Endothelial cell of umbilical vein (primary cell): ENCODE measurements around the gene MAPK13. TPM values are rescaled to one million over a fixed set of nuclear protein-coding genes. Genes with fewer than 3 reads are reported as not detected.

Experiments
- BruUV-seq: library from RNA; stranded (reverse); fragments of 400-500 nt; replicated peaks from 2 replicates; lab custom pipeline; 2021; lab: Mats Ljungman, UMichigan
- CTCF ChIA-PET: fragments of 300-600, 350-600 bp; sonication (Branson Sonifier 250); formaldehyde crosslinking; loops from one replicate; lab custom pipeline; 2021; ENCODE audit warnings: antibody characterized with exemption, inconsistent platforms; lab: Charles Lee
- POLR2A ChIA-PET: fragments of 300-600, 350-600 bp; sonication (Branson Sonifier 250); formaldehyde crosslinking; loops from one replicate; lab custom pipeline; 2021; ENCODE audit warnings: antibody characterized with exemption, inconsistent platforms; lab: Charles Lee
- DNase-seq: peaks from one replicate; pipeline ENCODE4 v3.0.0-alpha.2; 2011; ENCODE audit warnings: low read depth, low spot score
- FAIRE-seq: peaks from 2 replicates; lab custom pipeline; 2011; peaks lifted over from hg19 to GRCh38; lab: Jason Lieb, UNC
- H2AFZ ChIP-seq: 2 replicates; pipeline ENCODE4 v1.6.0; 2012; ENCODE audit warnings: low read depth, low read length, control low read depth, inconsistent platforms
- H3K27ac ChIP-seq: 2 replicates; pipeline ENCODE4 v1.5.1; 2011; ENCODE audit warnings: low read depth, mild to moderate bottlenecking, control low read depth, low read length, moderate library complexity; ENCODE audit not compliant: insufficient read depth
- H3K27me3 ChIP-seq, 2 experiments: 2 replicates each; pipeline versions ENCODE4 v1.6.0 to v1.6.1; 2011; ENCODE audit warnings: low read length in 2 of 2, mixed read lengths in 1 of 2; ENCODE audit not compliant: control insufficient read depth in 2 of 2, insufficient read depth in 2 of 2
- H3K36me3 ChIP-seq, 2 experiments: 2 replicates in 1 of 2; 3 replicates in 1 of 2; pipeline ENCODE4 v1.5.1; 2011; ENCODE audit warnings: low read length in 2 of 2, mild to moderate bottlenecking in 1 of 2, moderate library complexity in 1 of 2; ENCODE audit not compliant: control insufficient read depth in 2 of 2, insufficient read depth in 2 of 2; ENCODE audit errors: extremely low read depth in 1 of 2
- H3K4me1 ChIP-seq: 3 replicates; pipeline ENCODE4 v1.5.1; 2011; ENCODE audit warnings: mild to moderate bottlenecking, low read length; ENCODE audit not compliant: control insufficient read depth, insufficient read depth; ENCODE audit errors: extremely low read depth
- H3K4me2 ChIP-seq: 2 replicates; pipeline ENCODE4 v1.6.1; 2011; ENCODE audit warnings: low read length, control low read depth, mixed read lengths; ENCODE audit not compliant: insufficient read depth
- H3K4me3 ChIP-seq, 3 experiments: fragments of 200-600 bp in 1 of 3; sonication (generic), shearing (Covaris generic) in 1 of 3; replicated peaks in 1 of 3; 2 replicates each; pipeline ENCODE4 v1.5.1; 2011 to 2016; ENCODE audit warnings: control low read depth in 3 of 3, low read length in 3 of 3, mild to moderate bottlenecking in 2 of 3, inconsistent platforms in 1 of 3, low read depth in 1 of 3, moderate library complexity in 1 of 3; ENCODE audit not compliant: insufficient read depth in 1 of 3
- H3K79me2 ChIP-seq: 2 replicates; pipeline ENCODE4 v1.6.0; 2012; ENCODE audit warnings: low read length, inconsistent platforms; ENCODE audit not compliant: control insufficient read depth, insufficient read depth
- H3K9ac ChIP-seq: replicated peaks from 2 replicates; pipeline ENCODE3; 2011; ENCODE audit warnings: low read length, control low read depth; ENCODE audit not compliant: insufficient read depth; ENCODE audit errors: extremely low read depth
- H3K9me1 ChIP-seq: replicated peaks from 3 replicates; pipeline ENCODE4 v1.6.0; 2011; ENCODE audit warnings: mild to moderate bottlenecking, low read length; ENCODE audit not compliant: control insufficient read depth, insufficient read depth; ENCODE audit errors: extremely low read depth
- H3K9me3 ChIP-seq: replicated peaks from 2 replicates; pipeline ENCODE4 v1.5.1; 2012; ENCODE audit warnings: low read length, inconsistent platforms; ENCODE audit not compliant: control insufficient read depth, insufficient read depth
- H4K20me1 ChIP-seq: replicated peaks from 2 replicates; pipeline ENCODE3; 2011; ENCODE audit warnings: mild to moderate bottlenecking, low read length; ENCODE audit not compliant: control insufficient read depth, insufficient read depth; ENCODE audit errors: extremely low read depth
- CTCF ChIP-seq, 2 donors: IDR thresholded peaks; 1 replicate in 1 of 2; 2 replicates in 1 of 2; pipeline ENCODE4 v1.5.1; 2011; ENCODE audit warnings: low read length in 2 of 2, mild to moderate bottlenecking in 2 of 2, moderate library complexity in 2 of 2, control low read depth in 1 of 2, inconsistent platforms in 1 of 2, low read depth in 1 of 2; ENCODE audit not compliant: insufficient read depth in 1 of 2; ENCODE audit errors: extremely low read depth in 1 of 2
- EZH2 ChIP-seq: IDR thresholded peaks from 2 replicates; pipeline ENCODE4 v1.6.1; 2012; ENCODE audit warnings: borderline replicate concordance, low read depth, mild to moderate bottlenecking, moderate library complexity, low read length, inconsistent platforms; ENCODE audit not compliant: severe bottlenecking
- FOS ChIP-seq: IDR thresholded peaks from 2 replicates; pipeline ENCODE4 v1.6.1; 2011; ENCODE audit warnings: mild to moderate bottlenecking, low read length, moderate library complexity, borderline replicate concordance; ENCODE audit not compliant: insufficient read depth
- GATA2 ChIP-seq: IDR thresholded peaks from 2 replicates; pipeline ENCODE4 v1.7.0; 2011; ENCODE audit warnings: low read depth, mild to moderate bottlenecking, moderate library complexity, mixed read lengths, low read length; ENCODE audit not compliant: insufficient read length, insufficient read depth
- JUN ChIP-seq: IDR thresholded peaks from 2 replicates; pipeline ENCODE4 v1.6.1; 2011; ENCODE audit warnings: borderline replicate concordance, low read depth; ENCODE audit not compliant: insufficient read length, insufficient read depth
- MYC ChIP-seq: IDR thresholded peaks from one replicate; pipeline ENCODE4 v1.6.1; 2011; ENCODE audit warnings: mild to moderate bottlenecking, low read depth, low read length
- POLR2A ChIP-seq: IDR thresholded peaks from 2 replicates; pipeline ENCODE4 v1.6.1; 2012; ENCODE audit warnings: low read depth, mild to moderate bottlenecking, control low read depth, low read length
- POLR2AphosphoS5 ChIP-seq: IDR thresholded peaks from 2 replicates; pipeline ENCODE4 v1.6.1; 2012; ENCODE audit warnings: low read depth, mild to moderate bottlenecking, control low read depth, low read length, moderate library complexity; ENCODE audit not compliant: insufficient read depth
- dilution Hi-C: fragments of 300-500 bp; cut with MboI; formaldehyde crosslinking; loops from one replicate; pipeline ENCODE4 v1.15.0; 2019; ENCODE audit warnings: low sequenced_read_pairs; ENCODE audit not compliant: extremely low pct_ligation_motif_present
- intact Hi-C: fragments of 100-400 bp; cut with micrococcal nuclease; formaldehyde crosslinking; loops from one replicate; pipeline ENCODE4 v1.10.0; 2022
- polyA plus RNA-seq, 4 experiments: library from polyadenylated mRNA; depleted of rRNA in 3 of 4; stranded (reverse) in 3 of 4; unstranded in 1 of 4; fragments of >200 nt; gene quantifications; 2 replicates each; pipeline versions ENCODE4 v1.2.1 to v1.2.3, GENCODE V29; 2011 to 2012; ENCODE audit warnings: missing spikeins in 1 of 4
- total RNA-seq: library from RNA; stranded (reverse); gene quantifications from 2 replicates; pipeline ENCODE4 v1.2.3, GENCODE V29; 2021
- TF ChIP-seq, protein P1 (sequence below): IDR thresholded peaks from 2 replicates; pipeline ENCODE4 v1.6.1; 2011; ENCODE audit not compliant: insufficient read depth, insufficient read length

Gene MAPK13
- total and polyA plus RNA-seq, 2 donors (not counting 3 experiments of a cell fraction or from before 2014, with no cell fraction given): 9.0 to 11.6 TPM

GRCh38 chr6:36147294-36147693 lies 17.0 kb downstream of the MAPK13 start:
- H3K9ac ChIP-seq: no peak overlapping the region
- H3K79me2 ChIP-seq: no peaks in the 10 kb centered on the region
- no peaks in the 10 kb centered on the region for H3K36me3 ChIP-seq
- no peaks in the 10 kb centered on the region for H3K27me3 ChIP-seq
- BruUV-seq: no TSS peak
- no peak for FAIRE-seq
- H3K27ac ChIP-seq: no peak overlapping the region
- no peak overlapping the region for H3K4me2 ChIP-seq
- TF ChIP-seq GATA2: no peak
- TF ChIP-seq POLR2AphosphoS5: no peak
- TF ChIP-seq CTCF (IDR thresholded peaks at IDR 0.05; ENCODE audit: extremely low read depth in 1 of 2, insufficient read depth in 1 of 2, low read depth in 1 of 2, low read length in 2 of 2): no peak
- TF ChIP-seq EZH2: no peak
- no peak overlapping the region for H2AFZ ChIP-seq
- DNase-seq: no peak
- no peaks in the 10 kb centered on the region for H4K20me1 ChIP-seq
- H3K9me3 ChIP-seq: no peaks in the 10 kb centered on the region
- H3K9me1 ChIP-seq: no peaks in the 10 kb centered on the region
- POLR2A ChIA-PET: no interaction called here
- intact Hi-C loops: no loop called here
- CTCF ChIA-PET: no interaction called here
- dilution Hi-C loops: no loop called here
- H3K4me1 ChIP-seq: no peaks in the 10 kb centered on the region
- H3K4me3 ChIP-seq: no peak overlapping the region

- intact Hi-C loops (no loop called here), dilution Hi-C loops (no loop called here)
- POLR2A ChIA-PET: no interaction called here
- no TSS peak for BruUV-seq
- H3K4me1 ChIP-seq: no peaks in the 10 kb centered on the region
- no peaks in the 10 kb centered on the region for H3K9me1 ChIP-seq
- no peak overlapping the region for H2AFZ ChIP-seq
- TF ChIP-seq FOS: no peak
- TF ChIP-seq POLR2AphosphoS5: no peak
- no peak for TF ChIP-seq JUN
- TF ChIP-seq POLR2A: no peak
- TF ChIP-seq, protein P1, sequence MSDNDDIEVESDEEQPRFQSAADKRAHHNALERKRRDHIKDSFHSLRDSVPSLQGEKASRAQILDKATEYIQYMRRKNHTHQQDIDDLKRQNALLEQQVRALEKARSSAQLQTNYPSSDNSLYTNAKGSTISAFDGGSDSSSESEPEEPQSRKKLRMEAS: no peak
- TF ChIP-seq CTCF (IDR thresholded peaks at IDR 0.05; ENCODE audit: extremely low read depth in 1 of 2, insufficient read depth in 1 of 2, low read depth in 1 of 2, low read length in 2 of 2): no peak
- no peak for TF ChIP-seq EZH2
- TF ChIP-seq GATA2: no peak
- no peak for TF ChIP-seq MYC
- H3K9me3 ChIP-seq: no peaks in the 10 kb centered on the region
- no peak for FAIRE-seq
- H3K4me2 ChIP-seq: no peak overlapping the region
- H3K27ac ChIP-seq: no peak overlapping the region
- no peaks in the 10 kb centered on the region for H3K79me2 ChIP-seq
- CTCF ChIA-PET: interaction anchor here (2.4 kb wide), 1 partner anchor 26 kb away, joined by 6 read pairs; no protein-coding TSS in a partner anchor
- peaks cover 0 to under 1% of the 10 kb centered on the region in 2 experiments for H3K27me3 ChIP-seq
- H3K36me3 ChIP-seq: no peaks in the 10 kb centered on the region
- H3K9ac ChIP-seq: no peak overlapping the region
- H4K20me1 ChIP-seq: no peaks in the 10 kb centered on the region
- H3K4me3 ChIP-seq: no peak overlapping the region
- DNase-seq: no peak
Observed at GRCh38 chr6:36149476-36149875, 19.2 kb downstream of the MAPK13 start.
